Left hindlimb (tissue), 1 donor: ENCODE data around the gene SDR42E2.
"Not testable (repeated sequence)": the region's sequence is repeated elsewhere in the genome, so short reads cannot be mapped to it uniquely, and the experiment has no call there.

Experiments used
- DNase-seq: peaks from one replicate; pipeline ENCODE4 v3.0.0-alpha.2; 2018

The SDR42E2 gene

GRCh38 chr16:22192261-22193062, 30.2 kb downstream of the SDR42E2 start:
- peak; percentile 92 for DNase-seq

GRCh38 chr16:22193063-22193411, 30.7 kb downstream of the SDR42E2 start:
- DNase-seq: no peak

GRCh38 chr16:22194707-22195444, 32.6 kb downstream of the SDR42E2 start:
- DNase-seq: no peak

- no peak for DNase-seq
Observed at GRCh38 chr16:22195445-22195694, 33.1 kb downstream of the SDR42E2 start.

- DNase-seq: peak; percentile 95
Observed at GRCh38 chr16:22195695-22196558, 33.6 kb downstream of the SDR42E2 start.

- not testable (repeated sequence) for DNase-seq
Observed at GRCh38 chr16:22196559-22197168, 34.4 kb downstream of the SDR42E2 start.

GRCh38 chr16:22198547-22199293, 36.4 kb downstream of the SDR42E2 start:
- DNase-seq: no peak

GRCh38 chr16:22202261-22202637, 39.9 kb downstream of the SDR42E2 start:
- no peak for DNase-seq

- no peak for DNase-seq
Observed at GRCh38 chr16:22203091-22203490, 40.8 kb downstream of the SDR42E2 start.

- DNase-seq: no peak
Observed at GRCh38 chr16:22204091-22204655, 41.9 kb downstream of the SDR42E2 start.

- no peak for DNase-seq
Observed at GRCh38 chr16:22205577-22206012, 43.3 kb downstream of the SDR42E2 start.

GRCh38 chr16:22206013-22206841, 43.9 kb downstream of the SDR42E2 start, which contains the start of gene EEF2K:
Gene EEF2K, plus strand, starts transcription at chr16:22206278. Its CDS starts 19,452 bp downstream, at chr16:22225730.
- DNase-seq: peak; percentile 96

GRCh38 chr16:22206842-22207714, 44.8 kb downstream of the SDR42E2 start:
- peak; percentile 89 for DNase-seq

GRCh38 chr16:22207715-22208360, 45.5 kb downstream of the SDR42E2 start:
- no peak for DNase-seq

- DNase-seq: no peak
Observed at GRCh38 chr16:22210285-22210684, 48.0 kb downstream of the SDR42E2 start.

GRCh38 chr16:22210854-22211253, 48.5 kb downstream of the SDR42E2 start:
- DNase-seq: no peak

GRCh38 chr16:22213236-22213635, 50.9 kb downstream of the SDR42E2 start:
- no peak for DNase-seq

GRCh38 chr16:22213801-22214200, 51.5 kb downstream of the SDR42E2 start:
- no peak for DNase-seq

GRCh38 chr16:22214402-22214801, 52.1 kb downstream of the SDR42E2 start:
- DNase-seq: no peak
